H9 (cell line): ENCODE data around the gene TNIP2. TPM values are rescaled to one million over a fixed set of nuclear protein-coding genes. Genes with fewer than 3 reads are reported as not detected.
A peak's percentile ranks its signal among the peaks of the same experiment; 100 is the strongest.

ENCODE experiments used
- DNase-seq: peaks from one replicate; pipeline ENCODE4 v3.0.0-alpha.2; 2017
- H2AFZ ChIP-seq: one replicate; pipeline ENCODE4 v1.6.1; 2013; ENCODE audit warnings: mild to moderate bottlenecking, low read length, control low read depth, moderate library complexity
- H2AK5ac ChIP-seq: 2 replicates; pipeline ENCODE4 v1.6.1; 2013; ENCODE audit warnings: low read length, control low read depth, mixed read lengths; ENCODE audit not compliant: insufficient read length
- H2BK120ac ChIP-seq: one replicate; pipeline ENCODE4 v1.6.1; 2013; ENCODE audit warnings: low read depth, mild to moderate bottlenecking, low read length, control low read depth, inconsistent platforms; ENCODE audit not compliant: poor library complexity, severe bottlenecking
- H2BK12ac ChIP-seq: 2 replicates; pipeline ENCODE4 v1.6.1; 2013; ENCODE audit warnings: low read length, control low read depth, mixed read lengths, low read depth; ENCODE audit not compliant: insufficient read length
- H2BK15ac ChIP-seq: 2 replicates; pipeline ENCODE4 v1.6.1; 2013; ENCODE audit warnings: low read depth, low read length, control low read depth
- H2BK20ac ChIP-seq: one replicate; pipeline ENCODE4 v1.6.1; 2013; ENCODE audit warnings: low read depth, mild to moderate bottlenecking, low read length, control low read depth, inconsistent platforms; ENCODE audit not compliant: poor library complexity, severe bottlenecking
- H2BK5ac ChIP-seq: 2 replicates; pipeline ENCODE4 v1.6.1; 2013; ENCODE audit warnings: low read length, control low read depth, mixed read lengths; ENCODE audit not compliant: insufficient read length
- H3K14ac ChIP-seq: 2 replicates; pipeline ENCODE4 v1.6.1; 2013; ENCODE audit warnings: low read length, control low read depth; ENCODE audit not compliant: insufficient read depth
- H3K18ac ChIP-seq: 2 replicates; pipeline ENCODE4 v1.6.1; 2013; ENCODE audit warnings: low read depth, mild to moderate bottlenecking, mixed read lengths, low read length, control low read depth; ENCODE audit not compliant: insufficient read length
- H3K23ac ChIP-seq: 2 replicates; pipeline ENCODE4 v1.6.1; 2013; ENCODE audit warnings: low read length, control low read depth, mixed read lengths, low read depth; ENCODE audit not compliant: insufficient read length
- H3K23me2 ChIP-seq: 2 replicates; pipeline ENCODE4 v1.6.1; 2013; ENCODE audit warnings: low read depth, mild to moderate bottlenecking, mixed read lengths, low read length, control low read depth; ENCODE audit not compliant: insufficient read length, poor library complexity, severe bottlenecking
- H3K27ac ChIP-seq: 2 replicates; pipeline ENCODE4 v1.5.1; 2013; ENCODE audit warnings: low read length, control low read depth, mixed read lengths, low read depth; ENCODE audit not compliant: insufficient read length
- H3K27me3 ChIP-seq: 2 replicates; pipeline ENCODE4 v1.6.1; 2013; ENCODE audit warnings: low read length, control low read depth, inconsistent platforms; ENCODE audit not compliant: insufficient read depth
- H3K4ac ChIP-seq: 2 replicates; pipeline ENCODE4 v1.6.1; 2013; ENCODE audit warnings: low read depth, mild to moderate bottlenecking, control low read depth, inconsistent platforms, low read length, moderate library complexity
- H3K4me1 ChIP-seq: 2 replicates; pipeline ENCODE4 v1.6.1; 2013; ENCODE audit warnings: low read length, control low read depth, inconsistent platforms; ENCODE audit not compliant: insufficient read depth
- H3K4me2 ChIP-seq: 2 replicates; pipeline ENCODE4 v1.6.1; 2013; ENCODE audit warnings: low read length, control low read depth, mixed read lengths; ENCODE audit not compliant: insufficient read length, insufficient read depth
- H3K56ac ChIP-seq: 2 replicates; pipeline ENCODE4 v1.6.1; 2013; ENCODE audit warnings: low read depth, mild to moderate bottlenecking, mixed read lengths, low read length, control low read depth; ENCODE audit not compliant: insufficient read length
- H3K79me1 ChIP-seq: 2 replicates; pipeline ENCODE4 v1.6.1; 2013; ENCODE audit warnings: low read depth, mild to moderate bottlenecking, moderate library complexity, low read length, control low read depth, inconsistent platforms; ENCODE audit not compliant: insufficient read depth, poor library complexity, severe bottlenecking
- H3K79me2 ChIP-seq: 2 replicates; pipeline ENCODE4 v1.6.1; 2013; ENCODE audit warnings: low read length, control low read depth, inconsistent platforms; ENCODE audit not compliant: insufficient read depth
- H3K9ac ChIP-seq: 2 replicates; pipeline ENCODE4 v1.6.1; 2013; ENCODE audit warnings: low read length, control low read depth, mixed read lengths; ENCODE audit not compliant: insufficient read length; ENCODE audit errors: extremely low read depth
- H3K9me3 ChIP-seq: one replicate; pipeline ENCODE4 v1.6.1; 2013; ENCODE audit warnings: low read depth, low read length, inconsistent platforms; ENCODE audit not compliant: control insufficient read depth
- H3T11ph ChIP-seq: one replicate; pipeline ENCODE4 v1.6.1; 2013; ENCODE audit warnings: mild to moderate bottlenecking, low read length, control low read depth, inconsistent platforms
- H4K20me1 ChIP-seq: one replicate; pipeline ENCODE4 v1.6.1; 2013; ENCODE audit not compliant: control insufficient read depth, insufficient read length, insufficient read depth
- H4K5ac ChIP-seq: 2 replicates; pipeline ENCODE4 v1.6.1; 2013; ENCODE audit warnings: low read depth, mild to moderate bottlenecking, mixed read lengths, low read length, control low read depth; ENCODE audit not compliant: insufficient read length
- H4K8ac ChIP-seq: replicated peaks from 2 replicates; pipeline ENCODE4 v1.6.1; 2013; ENCODE audit warnings: low read length, control low read depth, mixed read lengths, low read depth; ENCODE audit not compliant: insufficient read length
- H4K91ac ChIP-seq: 2 replicates; pipeline ENCODE4 v1.6.1; 2013; ENCODE audit warnings: low read depth, mild to moderate bottlenecking, moderate library complexity, mixed read lengths, low read length, control low read depth; ENCODE audit not compliant: insufficient read length
- H3K27ac Mint-ChIP-seq, 3 experiments: 2 replicates in 2 of 3; 3 replicates in 1 of 3; pipeline ENCODE4 v1.8.0; 2020 to 2021; ENCODE audit warnings: mixed read lengths in 3 of 3, mild to moderate bottlenecking in 1 of 3, moderate library complexity in 1 of 3
- H3K27me3 Mint-ChIP-seq: 2 replicates; pipeline ENCODE4 v1.8.0; 2021; ENCODE audit warnings: low read depth, mild to moderate bottlenecking, moderate library complexity, mixed read lengths
- H3K36me3 Mint-ChIP-seq, 3 experiments: 2 replicates in 2 of 3; 3 replicates in 1 of 3; pipeline ENCODE4 v1.8.0; 2020 to 2021; ENCODE audit warnings: low read depth in 3 of 3, mixed read lengths in 3 of 3; ENCODE audit not compliant: insufficient read depth in 1 of 3
- H3K4me1 Mint-ChIP-seq, 2 experiments: 2 replicates each; pipeline ENCODE4 v1.8.0; 2020; ENCODE audit warnings: mixed read lengths in 2 of 2
- H3K4me3 Mint-ChIP-seq, 2 experiments: 2 replicates in 1 of 2; 3 replicates in 1 of 2; pipeline ENCODE4 v1.8.0; 2020 to 2021; ENCODE audit warnings: mild to moderate bottlenecking in 2 of 2, mixed read lengths in 2 of 2, moderate library complexity in 1 of 2
- H3K9me3 Mint-ChIP-seq, 2 experiments: 2 replicates in 1 of 2; 3 replicates in 1 of 2; pipeline ENCODE4 v1.8.0; 2020; ENCODE audit warnings: mild to moderate bottlenecking in 2 of 2, mixed read lengths in 2 of 2, moderate library complexity in 1 of 2
- CTCF ChIP-seq: fragments of 200-600 bp; sonication (generic); conservative IDR thresholded peaks from 3 replicates; pipeline ENCODE4 v1.8.0; 2021; ENCODE audit warnings: antibody characterized with exemption, mild to moderate bottlenecking
- WGBS: extraction: QIAGEN DNeasy Blood & Tissue Kit; methylation state at CpG from one replicate; pipeline ENCODE4 v1.1.7; 2013; ENCODE audit warnings: missing lambda C conversion rate, low lambda C conversion rate, mixed read lengths; ENCODE audit not compliant: insufficient read length; ENCODE audit errors: extremely low coverage; 5-methylcytosine and 5-hydroxymethylcytosine counted together
- total RNA-seq: library from RNA; stranded (reverse); gene quantifications from 2 replicates; pipeline ENCODE4 v1.2.1, GENCODE V29; 2021

The TNIP2 gene
- total RNA-seq, 1 experiment from 2014 or later = 44.7 TPM

DNA sequence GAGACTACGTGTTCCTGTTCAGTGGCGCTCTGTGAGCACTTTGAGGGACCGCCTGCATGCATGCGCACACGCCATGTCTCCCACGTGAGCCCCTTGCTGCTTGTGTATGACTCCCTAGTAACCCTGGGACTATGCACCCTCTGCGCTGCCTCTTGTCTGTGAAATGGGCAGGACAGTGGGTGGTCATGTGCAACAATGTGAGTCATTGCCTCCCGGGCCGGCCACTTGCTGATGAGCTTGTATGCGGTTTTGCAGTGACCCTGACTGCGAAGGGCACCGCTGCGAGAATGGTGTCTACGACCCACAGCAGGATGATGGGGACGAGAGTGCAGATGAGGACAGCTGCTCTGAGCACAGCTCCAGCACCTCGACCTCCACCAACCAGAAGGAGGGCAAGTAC is 61.4 kb downstream of the TNIP2 start:
- Histone ChIP-seq H2AK5ac (no peak overlapping the region), H3K18ac (no peak overlapping the region), H3K4ac (no peak overlapping the region), H3K4me1 (no peaks in the 10 kb centered on the region), H3K4me2 (no peak overlapping the region), H2AFZ (no peak overlapping the region), H3K27ac (no peak overlapping the region), H2BK15ac (no peak overlapping the region), H4K5ac (no peak overlapping the region), H3K23me2 (no peaks in the 10 kb centered on the region), H4K8ac (no peak overlapping the region), H3K9ac (no peak overlapping the region), H3K79me2 (no peaks in the 10 kb centered on the region), H4K91ac (no peak overlapping the region), H3K14ac (no peak overlapping the region; the same call in 1 of the 2 replicates), H3K23ac (no peak overlapping the region), H3K56ac (no peak overlapping the region), H2BK20ac (no peak overlapping the region), H2BK12ac (no peak overlapping the region), H2BK5ac (no peak overlapping the region), H3K27me3 (no peaks in the 10 kb centered on the region), H3T11ph (no peak overlapping the region), H3K9me3 (no peaks in the 10 kb centered on the region), H2BK120ac (no peak overlapping the region), H3K79me1 (no peaks in the 10 kb centered on the region), H4K20me1 (no peaks in the 10 kb centered on the region)
- Mint-ChIP-seq H3K27ac (peak overlapping the region in 1 of 3 experiments; percentile 53; a peak in 1 of 7 replicates), H3K9me3 (no peaks in the 10 kb centered on the region), H3K4me3 (no peak overlapping the region), H3K4me1 (no peaks in the 10 kb centered on the region), H3K27me3 (no peaks in the 10 kb centered on the region), H3K36me3 (peaks cover 38 to 94% (median 81%) of the 10 kb centered on the region in 3 experiments)
- DNase-seq = no peak
- no peak for TF ChIP-seq CTCF
- no CpG with 5 or more reads among the region's 16 CpGs for WGBS
